K562 (cell line): Measurements from ENCODE around the gene VGLL4. TPM values are rescaled to one million over a fixed set of nuclear protein-coding genes. Genes with fewer than 3 reads are reported as not detected.

ENCODE experiments used
- ATAC-seq: fragments of 200-7000 bp; cut with Tn5 transposase; 3 replicates; pipeline ENCODE4 v1.9.1; 2020; ENCODE audit warnings: moderate library complexity
- BruUV-seq: library from RNA; stranded (reverse); fragments of 400-500 nt; replicated peaks from 2 replicates; lab custom pipeline; 2021; lab: Mats Ljungman, UMichigan
- CTCF ChIA-PET: fragments of 300-600 bp; formaldehyde crosslinking; extraction: SDS; loops from one replicate; lab custom pipeline; 2021; ENCODE audit warnings: low intra/inter-chr PET ratio; lab: Yijun Ruan, JAX
- POLR2A ChIA-PET: fragments of 300-600, 350-650 bp; sonication (Branson Sonifier 250); formaldehyde crosslinking; extraction: SDS; loops from one replicate; lab custom pipeline; 2021; ENCODE audit warnings: antibody characterized with exemption, inconsistent platforms; lab: Yijun Ruan, JAX
- DNase-seq, 4 experiments: peaks; one replicate each; pipeline versions ENCODE4 v3.0.0 to v3.0.0-alpha.2; 2011 to 2018; ENCODE audit warnings: low spot score in 3 of 4, mixed read lengths in 3 of 4; ENCODE audit errors: extremely low read depth in 1 of 4
- FAIRE-seq: peaks from 2 replicates; lab custom pipeline; 2011; peaks lifted over from hg19 to GRCh38; lab: Jason Lieb, UNC
- H2AFZ ChIP-seq: 2 replicates; pipeline ENCODE4 v1.6.0; 2011; ENCODE audit warnings: low read depth, low read length, control low read depth, inconsistent platforms
- H3K27ac ChIP-seq: fragments of 200-600 bp; 3 replicates; pipeline ENCODE4 v1.8.0; 2011; ENCODE audit warnings: low read depth, mild to moderate bottlenecking, control low read depth, inconsistent platforms, low read length, moderate library complexity, mixed read lengths; ENCODE audit errors: extremely low read depth
- H3K27me3 ChIP-seq, 2 experiments: fragments of 300-600 bp in 1 of 2; 2 replicates in 1 of 2; 3 replicates in 1 of 2; pipeline versions ENCODE4 v1.6.0 to v1.8.0; 2011; ENCODE audit warnings: inconsistent platforms in 2 of 2, low read length in 2 of 2, mild to moderate bottlenecking in 1 of 2, mixed read lengths in 1 of 2, moderate library complexity in 1 of 2; ENCODE audit not compliant: control insufficient read depth in 2 of 2, insufficient read depth in 2 of 2
- H3K36me3 ChIP-seq: fragments of 300-600 bp; 3 replicates; pipeline ENCODE4 v1.8.0; 2011; ENCODE audit warnings: mild to moderate bottlenecking, low read length, inconsistent platforms; ENCODE audit not compliant: control insufficient read depth, insufficient read depth
- H3K4me1 ChIP-seq, 2 experiments: fragments of 200-600 bp in 1 of 2; replicated peaks in 1 of 2; 2 replicates in 1 of 2; 3 replicates in 1 of 2; pipeline versions ENCODE4 v1.5.1 to v1.8.0; 2011; ENCODE audit warnings: inconsistent platforms in 2 of 2, low read length in 2 of 2, mild to moderate bottlenecking in 1 of 2, mixed read lengths in 1 of 2, moderate library complexity in 1 of 2; ENCODE audit not compliant: control insufficient read depth in 2 of 2, insufficient read depth in 2 of 2
- H3K4me2 ChIP-seq: 2 replicates; pipeline ENCODE4 v1.6.1; 2011; ENCODE audit warnings: low read length, control low read depth, inconsistent platforms, mixed read lengths; ENCODE audit not compliant: insufficient read depth
- H3K4me3 ChIP-seq: fragments of 200-600 bp; sonication (generic), shearing (Covaris generic); 2 replicates; pipeline ENCODE4 v1.5.1; 2016; ENCODE audit warnings: control low read depth, inconsistent platforms
- H3K79me2 ChIP-seq: fragments of 200-600 bp; 3 replicates; pipeline ENCODE4 v1.8.0; 2011; ENCODE audit warnings: low read length, inconsistent platforms; ENCODE audit not compliant: control insufficient read depth, insufficient read depth
- H3K9ac ChIP-seq, 2 experiments: 2 replicates each; pipeline versions ENCODE4 v1.6.0 to v1.6.1; 2011; ENCODE audit warnings: low read depth in 2 of 2, low read length in 2 of 2, control low read depth in 1 of 2, inconsistent platforms in 1 of 2, mild to moderate bottlenecking in 1 of 2, mixed read lengths in 1 of 2; ENCODE audit not compliant: insufficient read depth in 1 of 2
- H3K9me1 ChIP-seq: one replicate; pipeline ENCODE4 v1.6.0; 2011; ENCODE audit warnings: inconsistent platforms, mild to moderate bottlenecking, low read length, moderate library complexity; ENCODE audit not compliant: control insufficient read depth, insufficient read depth
- H3K9me3 ChIP-seq: replicated peaks from 2 replicates; pipeline ENCODE4 v1.5.1; 2011; ENCODE audit warnings: low read depth, low read length, inconsistent platforms; ENCODE audit not compliant: control insufficient read depth, insufficient read depth
- H4K20me1 ChIP-seq: replicated peaks from 2 replicates; pipeline ENCODE4 v1.6.1; 2011; ENCODE audit warnings: low read length, inconsistent platforms, mixed read lengths; ENCODE audit not compliant: control insufficient read depth, insufficient read depth
- BDP1 ChIP-seq: IDR thresholded peaks from 3 replicates; pipeline ENCODE4 v1.6.1; 2011; ENCODE audit not compliant: insufficient read length, insufficient read depth
- COPS2 ChIP-seq: fragments of 450-650 bp; conservative IDR thresholded peaks from 2 replicates; pipeline ENCODE4 v1.6.1; 2016; ENCODE audit warnings: mild to moderate bottlenecking, moderate library complexity
- E2F4 ChIP-seq: sonication (generic); formaldehyde crosslinking; IDR thresholded peaks from 2 replicates; pipeline ENCODE4 v1.8.0; 2022; ENCODE audit warnings: mild to moderate bottlenecking, low read depth, missing genetic modification reagents
- HMG20A ChIP-seq: fragments of 450-650 bp; formaldehyde crosslinking; conservative IDR thresholded peaks from 2 replicates; pipeline ENCODE4 v1.4.0; 2020; ENCODE audit warnings: mild to moderate bottlenecking, mixed read lengths
- MED1 ChIP-seq: sonication (generic); formaldehyde crosslinking; IDR thresholded peaks from 2 replicates; pipeline ENCODE4 v1.8.1; 2023; ENCODE audit warnings: missing genetic modification reagents, borderline replicate concordance
- MEF2D ChIP-seq: conservative IDR thresholded peaks from 2 replicates; pipeline ENCODE4 v1.6.1; 2016; ENCODE audit warnings: low read depth, missing genetic modification characterization, missing compliant biosample characterization
- NONO ChIP-seq, 2 experiments: fragments of 200-400 bp in 1 of 2; fragments of 450-650 bp in 1 of 2; formaldehyde crosslinking in 1 of 2; IDR thresholded peaks; 2 replicates each; pipeline ENCODE4 v1.6.1; 2017; ENCODE audit warnings: low read depth in 2 of 2, mild to moderate bottlenecking in 2 of 2, moderate library complexity in 2 of 2, low read length in 1 of 2
- SREBF1 ChIP-seq: fragments of 150-350 bp; IDR thresholded peaks from 2 replicates; pipeline ENCODE4 v1.6.1; 2014; ENCODE audit warnings: antibody characterized with exemption, low read depth, low read length, borderline replicate concordance
- ZNF143 ChIP-seq: sonication (generic); formaldehyde crosslinking; IDR thresholded peaks from 2 replicates; pipeline ENCODE4 v1.9.0; 2022; ENCODE audit warnings: mild to moderate bottlenecking, missing genetic modification reagents
- ZNF3 ChIP-seq: fragments of 250-450 bp; sonication (Bioruptor Pico); IDR thresholded peaks from 2 replicates; pipeline ENCODE4 v1.5.0; 2021; ENCODE audit warnings: mild to moderate bottlenecking, moderate library complexity
- ZNF717 ChIP-seq: fragments of 250-450 bp; sonication (Bioruptor Pico); IDR thresholded peaks from 2 replicates; pipeline ENCODE4 v1.5.0; 2021
- WGBS: fragments of 100-300 bp; shearing (Covaris generic); methylation state at CpG from one replicate; pipeline ENCODE4 v1.1.6; 2016; ENCODE audit warnings: low coverage, mixed read lengths; ENCODE audit not compliant: insufficient coverage; ENCODE audit errors: missing lambda C conversion rate; 5-methylcytosine and 5-hydroxymethylcytosine counted together
- in situ Hi-C: fragments of 300-500 bp; cut with MboI; formaldehyde crosslinking; loops from 4 replicates; pipeline ENCODE4 v1.15.0; 2018; ENCODE audit warnings: inconsistent platforms, mixed read lengths
- intact Hi-C: fragments of 100-400 bp; cut with micrococcal nuclease; formaldehyde crosslinking; loops from 2 replicates; pipeline ENCODE4 v1.14.2; 2022
- polyA plus RNA-seq, 8 experiments: library from polyadenylated mRNA; depleted of rRNA in 4 of 8; stranded (reverse) in 5 of 8; unstranded in 3 of 8; fragments of >200 nt; fragmentation: Nextera tagmentation in 2 of 8; fragmentation: Illumina TruSeq in 1 of 8; extraction: Ambion mirVana in 2 of 8; extraction: Trizol in 1 of 8; gene quantifications; 2 replicates each; pipeline versions ENCODE4 v1.2.1 to v1.2.3, GENCODE V29; 2011 to 2014; ENCODE audit warnings: inconsistent platforms in 1 of 8, missing spikeins in 1 of 8
- total RNA-seq, 7 experiments: library from RNA; depleted of rRNA in 6 of 7; stranded (reverse); fragments of >200 nt in 6 of 7; fragmentation: Illumina TruSeq in 2 of 7; extraction: Trizol in 2 of 7; gene quantifications; 2 replicates each; pipeline versions ENCODE4 v1.2.1 to v1.2.3, GENCODE V29; 2011 to 2021; ENCODE audit warnings: low replicate concordance in 1 of 7

Gene VGLL4
- total and polyA plus RNA-seq, 9 of the 15 experiments (the other 6 are each of a cell fraction or from before 2014, with no cell fraction given), result 0.27 to 10.9 (median 8.6) TPM

GRCh38 chr3:11570251-11570650 is 73.5 kb downstream of the VGLL4 start:
- ATAC-seq (no peak; the same call in 2 of the 3 replicates), FAIRE-seq (no peak), DNase-seq (no peak)
- no peaks in the 10 kb centered on the region for H3K79me2 ChIP-seq
- H3K36me3 ChIP-seq, result no peaks in the 10 kb centered on the region; the same call in 2 of the 3 replicates
- H3K27me3 ChIP-seq, result peaks cover 0 to 23% of the 10 kb centered on the region in 2 experiments; a peak in 2 of 5 replicates
- H3K9me1 ChIP-seq, result no peaks in the 10 kb centered on the region
- peaks cover 0 to 4% of the 10 kb centered on the region in 2 experiments; a peak in 3 of 5 replicates for H3K4me1 ChIP-seq
- no peak overlapping the region for H3K27ac ChIP-seq
- TF ChIP-seq ZNF3, result no peak
- TF ChIP-seq ZNF717 (CRISPR knock-in tag), result no peak
- TF ChIP-seq ZNF143 (CRISPR knock-in tag), result no peak
- TF ChIP-seq MEF2D (tag), result no peak
- no peak for TF ChIP-seq COPS2
- TF ChIP-seq MED1 (CRISPR knock-in tag), result no peak
- TF ChIP-seq NONO (IDR thresholded peaks at IDR 0.05; ENCODE audit: low read depth in 2 of 2, low read length in 1 of 2), result no peak
- TF ChIP-seq SREBF1, result no peak
- no peak for TF ChIP-seq BDP1
- no peak for TF ChIP-seq HMG20A (CRISPR knock-in tag)
- TF ChIP-seq E2F4 (CRISPR knock-in tag), result no peak
- no TSS peak for BruUV-seq
- H3K4me2 ChIP-seq, result no peak overlapping the region
- peaks cover 23% of the 10 kb centered on the region for H4K20me1 ChIP-seq
- POLR2A ChIA-PET, result interaction anchor here (0.5 to 0.6 kb wide), 2 partner anchors 34 to 88 kb away, joined by 3 read pairs; no protein-coding TSS in a partner anchor
- H3K9me3 ChIP-seq, result no peaks in the 10 kb centered on the region
- no peak overlapping the region for H3K4me3 ChIP-seq
- H2AFZ ChIP-seq, result no peak overlapping the region
- CTCF ChIA-PET, result no interaction called here
- WGBS, result 26% methylated on average over 13 of the region's 13 CpGs
- intact Hi-C loops, result no loop called here
- in situ Hi-C loops, result no loop called here
- H3K9ac ChIP-seq, result peak overlapping the region in 1 of 2 experiments; percentile 55; a peak in 1 of 4 replicates
